HG03108 (cell line): ENCODE measurements around the gene TMUB2.
A peak's percentile ranks its signal among the peaks of the same experiment; 100 is the strongest.
"Not testable (repeated sequence)": the region's sequence is repeated elsewhere in the genome, so short reads cannot be mapped to it uniquely, and the experiment has no call there.

Experiments used
- ATAC-seq: cut with Tn5 transposase; IDR thresholded peaks from one replicate; pipeline ENCODE4 v1.9.1; 2021; ENCODE audit warnings: moderate library complexity; ENCODE audit not compliant: unreplicated experiment

TMUB2 gene

DNA sequence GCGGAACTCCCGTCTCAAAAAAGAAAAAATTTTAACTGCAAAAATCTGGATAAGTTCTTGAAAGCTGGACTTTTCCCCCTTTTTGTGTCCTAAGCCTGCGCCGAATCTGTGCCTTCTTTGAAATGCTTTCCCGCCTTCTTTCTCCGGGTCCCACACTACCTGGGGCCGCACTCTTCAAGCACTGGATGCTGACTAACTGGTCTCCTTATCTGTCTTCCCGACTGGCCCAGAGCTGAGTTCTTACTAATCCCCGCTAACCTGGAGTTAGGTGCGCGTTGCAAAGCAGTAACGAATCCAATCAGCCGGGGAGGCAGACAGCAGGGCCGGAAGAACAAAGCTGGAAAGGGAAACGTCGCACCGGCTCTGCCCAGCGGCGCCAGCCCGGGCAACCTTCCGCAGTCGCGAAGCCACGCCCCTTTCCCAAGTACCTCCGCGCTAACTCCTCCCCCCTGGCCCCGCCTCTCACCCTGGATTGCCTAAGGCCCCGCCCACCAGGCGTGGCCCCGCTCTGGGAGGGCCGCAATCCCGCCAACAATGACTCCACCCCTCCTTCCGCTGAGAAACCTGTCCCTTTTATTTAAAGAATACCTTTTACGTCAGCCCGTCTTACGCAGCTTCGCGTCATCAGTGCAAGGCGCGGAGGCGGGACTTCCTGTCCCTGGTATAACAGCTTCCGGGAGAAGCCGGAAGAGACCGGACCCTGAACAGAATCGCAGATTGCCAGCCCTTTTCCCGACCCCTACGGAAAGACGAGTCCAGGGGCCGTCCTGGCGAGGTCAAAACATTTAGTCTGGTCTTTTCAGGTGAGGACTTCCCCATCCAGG, at the start of gene TMUB2:
Gene TMUB2 (plus strand): TSS at position 666 of the 824 bp plus-strand sequence. CDS start 737 bp downstream, outside the sequence.
- peak; percentile 78 for ATAC-seq

DNA sequence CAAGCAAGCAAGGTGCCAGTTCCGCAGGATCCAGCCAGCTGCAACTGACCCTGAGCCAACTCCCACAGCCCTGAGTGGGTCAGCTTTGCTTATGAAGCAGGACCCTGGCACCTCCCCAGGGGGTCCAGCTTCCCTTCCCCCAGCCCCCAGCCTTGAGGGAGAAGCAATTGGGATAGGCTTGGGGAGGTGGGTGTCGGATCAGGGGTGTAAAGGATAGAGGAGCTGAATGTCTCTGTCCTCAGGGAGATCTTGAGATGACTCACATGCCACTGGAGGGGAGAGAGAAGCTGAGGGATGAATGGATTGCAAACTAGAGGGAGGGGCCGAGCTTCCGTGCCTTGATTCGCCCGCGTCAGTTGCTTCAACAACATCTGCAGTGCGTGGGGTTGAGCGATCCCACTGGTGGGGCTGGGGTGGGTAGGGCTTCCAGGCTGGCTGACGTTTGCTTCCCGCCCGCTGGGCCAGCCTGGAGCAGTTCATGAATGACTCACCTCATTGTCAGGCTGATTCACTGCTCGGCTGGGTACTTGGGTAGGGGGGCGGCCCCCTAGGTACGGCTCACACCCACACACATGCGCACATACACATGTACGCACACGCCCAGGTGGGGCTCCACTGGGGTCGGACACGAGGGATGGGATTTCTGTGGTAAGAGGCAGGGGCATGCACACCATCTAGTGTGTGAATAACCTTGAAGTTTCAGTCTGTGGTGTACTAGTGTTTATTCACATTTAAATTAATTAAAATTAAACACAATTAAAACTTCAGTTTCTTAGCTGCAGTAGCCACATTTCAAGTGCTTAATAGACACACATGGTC, 48.7 kb upstream of the TMUB2 start:
- no peak for ATAC-seq

DNA sequence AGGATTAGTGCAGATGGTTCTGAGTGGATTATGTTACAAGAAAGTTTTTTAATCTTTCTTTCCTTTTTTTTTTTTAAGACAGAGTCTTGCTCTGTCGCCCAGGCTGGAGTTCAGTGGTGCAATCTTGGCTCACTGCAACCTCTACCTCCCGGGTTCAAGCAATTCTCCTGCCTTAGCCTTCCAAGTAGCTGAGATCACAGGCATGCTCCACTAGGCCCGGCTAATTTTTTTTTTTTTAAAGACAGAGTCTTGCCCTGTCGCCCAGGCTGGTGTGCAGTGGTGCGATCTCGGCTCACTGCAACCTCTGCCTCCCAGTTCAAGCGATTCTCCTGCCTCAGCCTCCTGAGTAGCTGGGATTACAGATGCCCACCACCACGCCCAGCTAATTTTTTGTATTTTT, 42.9 kb upstream of the TMUB2 start:
- ATAC-seq, result not testable (repeated sequence)

DNA sequence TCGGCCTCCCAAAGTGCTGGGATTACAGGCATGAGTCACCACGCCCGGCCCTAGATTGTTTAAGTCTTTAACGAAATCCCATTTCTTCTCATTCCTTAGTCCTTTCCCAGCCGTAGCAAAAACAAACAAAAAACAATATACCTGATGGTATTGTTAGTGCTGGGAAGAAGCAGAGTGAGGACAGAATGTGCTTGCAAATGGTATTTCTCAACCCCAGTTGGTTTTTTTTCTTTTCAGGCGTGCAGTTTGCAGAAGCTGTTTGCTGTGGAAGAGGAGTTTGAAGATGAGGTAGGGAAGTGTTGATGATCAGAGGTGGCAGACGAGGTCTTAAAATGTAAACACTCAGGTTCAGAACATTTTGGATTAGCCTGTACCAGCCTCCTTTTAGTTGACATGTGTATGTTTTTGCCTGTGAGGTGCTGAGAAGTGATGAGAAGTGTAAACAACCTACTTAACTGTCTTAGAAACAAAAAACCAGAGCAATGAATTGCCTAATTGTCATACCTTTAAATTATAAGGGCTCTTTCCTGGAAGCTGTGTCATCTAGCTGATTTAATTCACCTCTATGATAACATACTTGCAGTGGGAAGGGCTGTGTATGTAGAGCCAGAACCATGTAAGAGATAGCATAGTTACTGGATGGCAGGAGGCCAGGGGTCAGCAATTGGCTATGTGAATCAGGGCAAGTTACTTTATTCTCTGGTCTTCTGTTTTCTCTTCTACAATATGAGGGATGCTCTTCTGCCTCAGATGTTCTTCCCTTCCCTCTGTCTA, 41.6 kb upstream of the TMUB2 start:
- ATAC-seq, result no peak

DNA sequence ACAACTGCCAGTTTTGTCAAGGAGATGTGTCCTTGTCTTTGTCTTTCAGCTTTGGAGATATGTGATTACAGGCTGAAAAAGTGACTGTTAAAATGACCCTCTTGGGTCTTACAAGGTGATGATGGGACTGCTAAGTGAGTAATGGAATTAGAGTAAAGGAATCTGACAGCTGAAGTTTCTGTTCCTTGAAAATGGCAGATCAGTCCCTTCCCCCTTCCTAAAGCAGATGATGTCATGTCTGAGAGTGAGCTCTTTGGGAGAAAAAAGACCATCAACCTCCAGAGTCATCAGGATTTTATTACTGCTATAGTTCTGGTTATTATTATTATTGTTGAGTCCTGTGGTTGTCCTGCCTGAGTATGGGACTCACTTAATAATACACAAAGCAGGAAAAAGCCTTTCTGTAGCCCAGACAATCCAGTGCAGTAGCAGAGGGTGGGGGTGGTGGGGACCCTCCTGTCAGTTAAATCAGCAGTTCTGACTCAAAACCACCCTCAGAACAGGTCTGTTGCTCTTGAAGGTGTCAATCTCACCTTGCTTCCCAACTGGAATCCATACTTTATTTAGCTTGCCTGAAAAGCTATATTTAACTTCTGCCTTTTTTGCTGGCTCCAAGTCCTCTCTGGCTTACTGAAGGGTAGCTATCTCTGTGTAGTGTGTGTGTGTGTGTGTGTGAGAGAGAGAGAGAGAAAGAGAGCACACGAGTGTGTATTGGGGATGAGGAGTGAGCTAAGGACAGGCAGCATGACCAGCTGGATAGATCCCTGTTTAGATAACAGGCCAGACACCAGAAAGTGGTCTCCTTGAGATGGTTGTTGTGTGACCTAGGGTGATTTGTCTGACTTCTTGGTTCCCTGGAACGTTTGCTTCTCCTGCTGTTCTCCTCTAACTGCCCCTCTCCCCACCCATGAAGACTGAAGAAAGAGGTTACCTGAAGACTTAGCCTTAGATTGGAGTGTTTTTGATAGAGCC, 40.1 kb upstream of the TMUB2 start:
- no peak for ATAC-seq

DNA sequence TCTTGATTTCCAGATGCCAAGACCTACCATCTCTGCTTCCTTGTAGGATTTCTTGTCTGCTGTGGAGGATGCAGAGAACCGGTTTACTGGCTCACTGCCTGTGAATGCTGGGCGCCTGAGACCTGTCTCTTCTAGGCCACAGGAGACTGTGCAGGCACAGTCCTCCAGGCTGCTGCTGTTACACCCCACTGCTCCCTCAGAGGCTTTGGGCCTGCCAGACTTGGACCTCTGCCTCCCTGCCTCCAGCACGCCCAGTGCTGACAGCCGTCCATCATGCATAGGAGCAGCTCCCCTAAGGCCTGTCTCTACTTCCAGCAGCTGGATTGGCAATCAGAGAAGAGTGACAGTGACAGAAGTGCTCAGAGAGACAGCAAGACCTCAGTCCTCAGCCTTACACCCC, 39.0 kb upstream of the TMUB2 start:
- no peak for ATAC-seq

DNA sequence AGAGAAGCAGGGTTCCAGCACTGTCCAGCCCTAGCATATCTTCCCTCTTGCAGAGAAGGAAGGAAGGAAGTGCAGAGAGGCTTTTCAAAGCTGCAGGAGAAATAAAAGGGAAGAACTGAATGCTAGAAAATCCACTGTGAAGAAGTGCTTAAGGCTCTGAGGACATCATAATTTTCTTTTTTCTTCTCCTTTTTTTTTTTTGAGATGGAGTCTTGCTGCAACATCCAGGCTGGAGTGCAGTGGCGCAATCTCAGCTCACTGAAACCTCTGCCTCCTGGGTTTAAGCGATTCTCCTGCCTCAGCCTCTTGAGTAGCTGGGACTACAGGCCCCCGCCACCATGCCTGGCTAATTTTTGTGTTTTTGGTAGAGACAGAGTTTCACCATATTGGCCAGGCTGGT, 37.7 kb upstream of the TMUB2 start:
- ATAC-seq, result not testable (repeated sequence)

DNA sequence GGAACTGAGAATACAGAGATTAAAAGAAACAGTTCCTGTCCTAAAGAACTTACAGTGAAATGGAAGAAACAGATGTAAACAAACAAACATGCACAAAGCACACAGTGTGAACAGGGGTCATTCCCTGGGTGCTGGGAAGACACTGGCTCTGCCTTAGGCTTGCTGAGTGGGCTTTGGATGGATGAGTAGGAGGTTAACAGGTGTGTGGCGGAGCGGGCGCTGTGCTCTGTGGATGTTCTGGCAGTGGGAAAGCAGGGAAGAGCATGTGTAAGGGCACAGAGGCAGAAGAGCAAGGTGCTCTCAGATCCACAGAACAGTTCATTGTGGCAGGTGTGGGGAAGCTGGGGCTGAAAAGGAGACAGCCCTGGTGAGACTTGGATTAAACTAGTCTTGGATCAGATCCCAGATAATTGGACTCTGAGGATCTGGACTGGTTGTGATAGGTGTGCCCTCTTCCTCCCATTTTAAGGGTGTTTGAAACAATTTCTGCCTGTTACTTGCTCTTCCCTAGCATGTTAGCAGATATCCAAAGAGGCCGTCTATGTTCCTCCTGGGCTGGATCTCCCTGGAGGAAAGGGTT, 36.9 kb upstream of the TMUB2 start:
- ATAC-seq, result no peak

DNA sequence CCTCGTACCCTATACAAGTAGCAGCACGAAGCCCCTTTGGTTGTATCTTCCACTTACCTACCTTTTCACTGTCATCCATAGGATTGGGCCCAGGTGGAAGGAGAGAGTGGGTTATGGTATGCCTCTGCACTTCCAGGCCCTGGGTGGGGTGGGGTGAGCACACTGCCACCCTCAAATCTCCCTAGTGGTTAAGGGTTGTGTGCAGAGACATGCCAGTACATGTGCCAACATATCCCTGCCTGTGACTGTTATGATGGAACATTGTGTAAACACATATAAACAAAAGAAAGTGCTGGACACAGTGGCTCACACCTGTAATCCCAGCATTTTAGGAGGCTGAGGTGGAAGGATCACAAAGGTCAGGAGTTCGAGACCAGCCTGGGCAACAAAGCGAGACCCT, 33.9 kb upstream of the TMUB2 start:
- no peak for ATAC-seq

DNA sequence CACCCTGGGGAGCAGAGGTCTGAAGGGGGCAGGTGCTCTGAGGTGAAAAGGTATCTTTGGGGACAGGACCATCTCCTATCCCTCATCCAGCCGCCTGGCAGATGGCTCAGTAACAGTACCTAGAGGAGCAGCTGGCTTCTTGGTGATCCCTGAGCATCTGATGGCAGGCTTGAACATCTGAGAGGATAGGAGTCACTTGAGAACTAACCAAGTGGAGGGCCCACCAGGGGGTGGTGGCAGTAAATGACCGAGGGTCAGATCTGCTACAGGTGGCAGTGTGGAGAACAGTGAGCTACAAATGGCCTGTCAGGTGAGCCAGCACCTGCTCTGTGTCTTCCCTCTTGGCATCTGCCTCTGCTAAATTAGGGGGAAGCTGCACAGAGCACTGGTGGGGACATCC, 31.3 kb upstream of the TMUB2 start:
- ATAC-seq, result no peak

DNA sequence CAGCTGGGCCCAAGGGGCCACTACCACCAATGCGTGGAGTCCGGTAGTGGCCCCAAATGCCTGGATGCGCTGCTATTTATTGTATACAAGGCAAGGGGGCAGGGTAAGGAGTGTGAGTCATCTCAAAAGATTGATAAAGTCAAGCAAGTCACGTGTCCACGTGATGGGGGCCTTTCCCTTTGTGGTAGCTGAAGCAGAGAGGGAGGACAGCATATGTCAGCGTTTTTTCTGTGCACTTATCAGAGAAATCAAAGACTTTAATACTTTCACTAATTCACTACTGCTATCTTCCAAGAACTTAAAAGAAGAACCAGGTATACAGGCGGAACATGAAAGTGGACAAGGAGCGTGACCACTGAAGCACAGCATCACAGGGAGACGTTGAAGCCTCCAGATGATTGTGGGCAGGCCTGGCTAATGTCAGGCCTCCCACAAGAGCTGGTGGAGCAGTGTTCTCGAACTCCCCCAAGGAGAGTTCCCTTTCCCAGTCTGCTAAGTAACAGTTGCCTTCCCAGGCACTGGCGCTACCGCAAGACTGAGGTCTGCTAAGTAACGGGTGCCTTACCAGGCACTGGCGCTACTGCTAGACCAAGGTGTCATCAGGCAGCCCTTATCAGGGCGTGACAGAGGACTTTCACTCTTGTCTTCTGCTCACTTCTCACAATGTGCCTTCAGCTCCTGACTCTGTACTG, 27.1 kb upstream of the TMUB2 start:
- ATAC-seq, result no peak

DNA sequence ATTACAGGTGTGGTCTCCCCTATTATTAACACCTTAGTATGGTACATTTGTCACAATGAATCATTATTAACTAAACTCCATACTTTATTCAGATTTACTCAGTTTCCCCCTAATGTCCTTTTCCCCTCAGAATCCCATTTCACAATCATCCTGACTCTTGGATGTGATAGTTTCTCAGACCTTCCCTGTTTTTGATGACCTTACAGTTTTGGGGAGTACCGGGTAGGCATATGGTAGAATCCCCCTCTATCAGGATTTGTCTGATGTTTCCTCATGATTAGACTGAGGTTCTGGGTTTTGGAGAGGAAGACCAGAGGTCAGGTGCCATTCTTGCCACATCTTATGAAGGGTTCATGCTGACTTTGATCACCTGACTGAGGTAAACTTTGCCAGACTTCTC, 22.3 kb upstream of the TMUB2 start:
- ATAC-seq, result no peak

DNA sequence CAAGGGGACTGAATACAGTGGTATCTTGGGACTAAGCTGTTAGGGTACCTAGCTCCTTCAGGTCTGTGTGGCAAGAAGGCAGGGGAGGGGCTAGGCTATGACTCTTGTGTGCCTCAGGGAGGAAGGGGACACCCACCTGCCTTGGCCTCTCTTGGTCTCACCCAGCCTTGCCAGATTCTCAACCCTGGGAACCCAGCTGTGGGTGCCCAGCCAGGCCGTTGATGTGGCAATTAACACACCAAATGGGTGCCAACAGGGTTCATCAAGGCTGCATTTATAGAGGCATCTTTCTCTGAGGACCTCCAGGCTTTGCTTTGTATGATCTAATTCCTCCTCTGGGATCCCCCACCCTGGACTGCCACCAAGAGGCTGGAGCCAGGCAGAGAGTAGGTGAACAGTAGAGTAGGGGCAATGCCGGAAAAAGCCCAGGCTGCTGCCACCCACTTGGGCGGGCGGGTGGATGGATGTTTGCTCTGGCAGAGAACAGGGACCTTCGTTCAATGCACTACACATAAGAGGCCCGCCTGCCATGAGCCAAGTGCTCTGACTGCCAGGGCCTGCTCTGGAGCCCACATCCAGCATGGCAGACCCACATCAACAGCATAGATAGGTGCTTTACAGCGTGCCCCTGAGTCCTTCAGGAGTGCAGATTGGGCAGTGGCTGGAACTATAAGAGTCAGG, 19.5 kb upstream of the TMUB2 start:
- no peak for ATAC-seq

DNA sequence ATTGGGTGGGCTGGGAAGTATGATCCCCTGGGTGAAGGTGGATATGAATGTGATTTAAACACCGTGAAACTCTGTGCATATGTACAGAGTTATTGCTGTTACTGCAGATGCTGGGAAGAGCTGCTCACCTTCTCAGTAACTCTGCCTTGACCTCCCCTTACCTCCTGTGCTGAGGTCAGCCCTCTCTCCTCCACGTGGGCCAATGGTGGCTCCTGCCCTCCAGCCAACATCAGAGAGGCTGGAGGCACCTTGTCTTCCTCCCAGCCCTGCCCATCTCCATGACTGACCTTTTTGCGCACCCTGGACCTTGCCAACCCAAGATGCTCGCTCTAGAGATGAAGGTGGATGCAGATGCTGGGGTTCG, 16.7 kb upstream of the TMUB2 start:
- ATAC-seq, result no peak

DNA sequence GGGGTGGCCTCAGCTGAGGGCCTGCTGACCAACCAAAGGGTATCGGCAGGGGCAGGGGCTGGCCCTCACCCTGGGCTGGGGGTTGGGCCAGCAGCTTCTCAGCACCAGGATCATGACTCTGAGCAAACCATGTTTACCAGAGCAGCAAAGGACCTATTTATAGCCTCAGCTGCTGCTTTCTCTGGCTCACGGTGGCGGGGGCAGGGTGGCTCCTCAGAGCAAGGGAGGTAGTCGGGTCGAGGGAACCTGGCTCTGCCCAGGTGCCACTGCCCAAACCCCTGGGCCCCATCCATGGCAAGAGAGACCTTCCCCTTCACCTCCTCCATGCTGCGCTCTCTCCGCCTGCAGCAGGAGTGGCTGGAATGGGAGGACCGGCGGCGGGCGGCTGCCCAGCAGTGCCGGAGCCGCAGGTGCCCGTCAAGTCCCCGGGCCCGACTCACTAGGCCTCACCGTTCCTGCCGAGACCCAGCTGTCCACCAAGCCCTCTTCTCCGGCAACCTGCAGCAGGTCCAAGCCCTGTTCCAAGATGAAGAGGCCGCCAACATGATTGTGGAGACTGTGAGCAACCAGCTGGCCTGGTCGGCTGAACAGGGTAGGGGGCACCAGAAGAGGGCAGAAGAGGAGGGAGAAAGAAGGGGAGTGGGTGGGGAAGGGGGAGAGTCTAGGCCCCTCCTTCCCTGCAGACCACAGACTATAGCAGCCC, 16.1 kb upstream of the TMUB2 start, which contains the start of gene ASB16:
Gene ASB16 (plus strand): TSS at position 206 of the 703 bp plus-strand sequence. CDS start 86 bp downstream, at position 292.
- no peak for ATAC-seq

DNA sequence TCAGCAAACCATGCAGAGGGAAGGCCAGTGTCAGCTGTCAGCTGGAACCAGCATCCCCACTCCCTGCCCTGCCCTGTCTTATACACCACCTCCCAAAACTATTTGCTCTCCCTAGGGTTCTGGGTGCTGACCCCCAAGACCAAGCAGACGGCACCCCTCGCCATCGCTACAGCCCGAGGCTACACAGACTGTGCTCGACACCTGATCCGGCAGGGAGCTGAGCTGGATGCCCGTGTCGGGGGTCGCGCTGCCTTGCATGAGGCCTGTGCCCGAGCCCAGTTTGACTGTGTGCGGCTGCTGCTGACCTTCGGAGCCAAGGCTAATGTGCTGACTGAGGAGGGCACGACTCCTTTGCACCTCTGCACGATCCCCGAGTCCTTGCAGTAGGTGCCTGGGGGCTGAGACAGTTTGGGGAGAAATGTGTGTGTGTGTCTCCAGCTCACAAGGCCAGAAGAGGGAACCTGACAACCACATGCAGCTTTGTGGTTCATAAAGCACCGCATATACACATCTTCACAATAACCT, 14.8 kb upstream of the TMUB2 start:
- ATAC-seq, result no peak

DNA sequence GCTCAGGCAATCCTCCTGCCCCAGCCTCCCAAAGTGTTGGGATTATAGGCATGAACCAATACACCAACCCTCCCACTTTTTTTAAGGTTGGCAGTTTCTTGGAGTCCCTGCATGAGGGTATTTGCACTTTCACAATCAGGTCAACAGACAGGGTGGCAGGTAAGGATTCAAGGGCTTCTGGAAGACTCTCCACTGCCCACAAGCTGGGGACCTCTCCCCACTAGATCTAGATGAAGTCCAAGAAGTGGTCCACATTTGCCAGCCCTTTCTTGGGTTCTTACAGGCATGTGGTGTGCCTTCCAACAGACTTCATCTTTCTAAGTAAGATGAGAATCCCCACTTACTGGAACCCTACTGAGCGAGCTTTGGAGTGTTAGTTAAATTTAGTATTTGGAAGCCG, 12.3 kb upstream of the TMUB2 start:
- no peak for ATAC-seq

DNA sequence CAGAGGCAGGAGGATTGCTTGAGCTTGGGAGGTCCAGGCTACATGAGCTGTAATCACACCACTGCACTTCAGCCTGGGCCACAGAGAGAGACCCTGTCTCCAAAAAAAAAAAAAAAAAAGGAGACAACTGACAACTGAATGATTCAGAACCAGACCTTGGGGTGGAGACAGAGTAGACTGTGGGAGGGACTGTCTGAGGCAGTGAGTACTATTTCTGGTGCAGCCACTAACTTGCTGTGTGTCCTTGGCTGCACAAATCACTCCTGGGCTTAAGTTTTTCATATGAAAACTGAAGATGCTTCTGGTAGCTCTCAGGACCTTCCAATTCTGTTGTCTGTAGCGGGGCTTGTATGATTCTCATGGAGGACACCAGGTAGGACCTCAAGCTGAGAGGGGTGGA, 10.5 kb upstream of the TMUB2 start:
- no peak for ATAC-seq
